Spleen (tissue), 7 donors: ENCODE measurements around the gene PIK3CB.

Source experiments
- POLR2A ChIP-seq, 3 donors: fragments of 450-650 bp; IDR thresholded peaks; one replicate each; pipeline ENCODE4 v1.5.1; 2017; ENCODE audit warnings: antibody characterized with exemption in 3 of 3, mild to moderate bottlenecking in 1 of 3
- POLR2AphosphoS5 ChIP-seq, 3 donors: sonication (generic); formaldehyde crosslinking; IDR thresholded peaks; one replicate each; pipeline ENCODE4 v1.5.1; 2017; ENCODE audit warnings: antibody characterized with exemption in 3 of 3
- TF ChIP-seq, protein P1 (sequence below), 11 experiments: fragments of 200-600 bp in 7 of 11; fragments of 450-650 bp in 4 of 11; sonication (generic) in 4 of 11; IDR thresholded peaks in 8 of 11; conservative IDR thresholded peaks in 3 of 11; 1 replicate in 7 of 11; 2 replicates in 4 of 11; pipeline versions ENCODE4 v1.4.0 to v1.8.0; 2016 to 2021; ENCODE audit warnings: antibody characterized with exemption in 11 of 11, inconsistent platforms in 4 of 11, mild to moderate bottlenecking in 1 of 11
- donor health status: DM: no; HTN: no; CAD: no; lungs with moderate emphysema.
- donor health status: DM: no; HTN: no; CAD: no.
- donor health status: DM: no; HTN: no; CAD: no.

DNA sequence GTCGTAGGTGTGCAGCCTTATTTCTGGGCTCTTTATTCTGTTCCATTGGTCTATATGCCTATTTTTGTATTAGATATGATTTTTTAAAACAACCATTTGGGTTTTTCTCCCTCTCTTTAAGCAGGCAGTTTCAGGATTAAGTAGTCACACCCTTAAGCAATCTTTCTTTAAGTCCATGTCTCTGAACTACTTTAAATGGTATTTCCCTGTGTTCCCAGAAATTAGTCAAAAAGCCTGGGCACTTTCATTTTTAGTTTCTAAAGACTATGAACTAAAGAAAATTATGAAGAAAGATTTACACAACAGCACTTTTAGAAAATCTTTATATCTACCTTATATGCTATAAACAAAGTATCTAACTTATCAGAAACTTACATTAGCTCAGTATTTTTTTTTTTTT, 115.9 kb downstream of the PIK3CB start:
- TF ChIP-seq, protein P1, sequence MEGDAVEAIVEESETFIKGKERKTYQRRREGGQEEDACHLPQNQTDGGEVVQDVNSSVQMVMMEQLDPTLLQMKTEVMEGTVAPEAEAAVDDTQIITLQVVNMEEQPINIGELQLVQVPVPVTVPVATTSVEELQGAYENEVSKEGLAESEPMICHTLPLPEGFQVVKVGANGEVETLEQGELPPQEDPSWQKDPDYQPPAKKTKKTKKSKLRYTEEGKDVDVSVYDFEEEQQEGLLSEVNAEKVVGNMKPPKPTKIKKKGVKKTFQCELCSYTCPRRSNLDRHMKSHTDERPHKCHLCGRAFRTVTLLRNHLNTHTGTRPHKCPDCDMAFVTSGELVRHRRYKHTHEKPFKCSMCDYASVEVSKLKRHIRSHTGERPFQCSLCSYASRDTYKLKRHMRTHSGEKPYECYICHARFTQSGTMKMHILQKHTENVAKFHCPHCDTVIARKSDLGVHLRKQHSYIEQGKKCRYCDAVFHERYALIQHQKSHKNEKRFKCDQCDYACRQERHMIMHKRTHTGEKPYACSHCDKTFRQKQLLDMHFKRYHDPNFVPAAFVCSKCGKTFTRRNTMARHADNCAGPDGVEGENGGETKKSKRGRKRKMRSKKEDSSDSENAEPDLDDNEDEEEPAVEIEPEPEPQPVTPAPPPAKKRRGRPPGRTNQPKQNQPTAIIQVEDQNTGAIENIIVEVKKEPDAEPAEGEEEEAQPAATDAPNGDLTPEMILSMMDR (IDR thresholded peaks at IDR 0.05 in 8 of 11, conservative IDR thresholded peaks at IDR 0.05 in 3 of 11): no peak
- TF ChIP-seq POLR2A (IDR thresholded peaks at IDR 0.05): no peak
- TF ChIP-seq POLR2AphosphoS5 (IDR thresholded peaks at IDR 0.05): no peak
